Neural cell (in vitro differentiated cells): Measurements from ENCODE around the gene CA12.

Experiments
- CTCF ChIP-seq: fragments of 450-650 bp; IDR thresholded peaks from 2 replicates; pipeline ENCODE4 v1.5.1; 2014; ENCODE audit warnings: antibody characterized with exemption, mild to moderate bottlenecking, moderate library complexity; ENCODE audit not compliant: poor library complexity, severe bottlenecking
- EP300 ChIP-seq: fragments of 450-650 bp; conservative IDR thresholded peaks from 2 replicates; pipeline ENCODE4 v1.6.1; 2014; ENCODE audit warnings: antibody characterized with exemption, mild to moderate bottlenecking, moderate library complexity; ENCODE audit not compliant: poor library complexity, severe bottlenecking
- EZH2 ChIP-seq: fragments of 200-600, 300-800 bp; shearing (Covaris generic), sonication (generic); IDR thresholded peaks from 2 replicates; pipeline ENCODE4 v1.6.1; 2014; ENCODE audit warnings: antibody characterized with exemption, low read length, borderline replicate concordance, mild to moderate bottlenecking; ENCODE audit not compliant: insufficient read depth, poor library complexity, severe bottlenecking
- MXI1 ChIP-seq: fragments of 450-650 bp; conservative IDR thresholded peaks from 2 replicates; pipeline ENCODE4 v1.6.1; 2014; ENCODE audit warnings: antibody characterized with exemption, mild to moderate bottlenecking; ENCODE audit not compliant: poor library complexity, severe bottlenecking
- POLR2AphosphoS5 ChIP-seq: IDR thresholded peaks from 2 replicates; pipeline ENCODE4 v1.6.1; 2012
- RAD21 ChIP-seq: fragments of 450-650 bp; conservative IDR thresholded peaks from 2 replicates; pipeline ENCODE4 v1.6.1; 2014; ENCODE audit warnings: antibody characterized with exemption, mild to moderate bottlenecking, moderate library complexity
- REST ChIP-seq: IDR thresholded peaks from 2 replicates; pipeline ENCODE4 v1.6.1; 2012; ENCODE audit warnings: borderline replicate concordance
- TAF1 ChIP-seq: IDR thresholded peaks from 2 replicates; pipeline ENCODE4 v1.6.1; 2012; ENCODE audit warnings: low read depth

GRCh38 chr15:63365273-63365680 lies 16.4 kb downstream of the CA12 start:
- TF ChIP-seq CTCF (no peak), POLR2AphosphoS5 (no peak), MXI1 (no peak), RAD21 (no peak), REST (no peak), EZH2 (no peak), EP300 (no peak), TAF1 (no peak)
